ENCODE measurements around the gene PLOD1.

Gene PLOD1

GRCh38 chr1:11985171-11985570 lies 50.7 kb downstream of the PLOD1 start:
- Histone ChIP-seq H3K4me2 (ENCODE audit: low read length) (no peak overlapping the region), H3K79me2 (ENCODE audit: control insufficient read depth, low read length) (peaks cover 85% of the 10 kb centered on the region), H3K36me3 (ENCODE audit: control insufficient read depth, low read length) (peaks cover 64% of the 10 kb centered on the region), H3K9me3 (ENCODE audit: control insufficient read depth, insufficient read depth, low read length) (no peaks in the 10 kb centered on the region), H3K9me2 (replicated peaks; ENCODE audit: control insufficient read depth, low read length) (no peaks in the 10 kb centered on the region), H3K4me3 (ENCODE audit: low read length) (no peak overlapping the region), H3F3A (ENCODE audit: control insufficient read depth, insufficient read depth) (no peaks in the 10 kb centered on the region; the same call in 1 of the 2 replicates), H3K27me3 (ENCODE audit: control insufficient read depth, low read length) (no peaks in the 10 kb centered on the region), H3K4me1 (ENCODE audit: control insufficient read depth, low read length) (peaks cover 24% of the 10 kb centered on the region), H4K20me1 (ENCODE audit: control insufficient read depth, insufficient read depth, low read depth, low read length) (peaks cover 12% of the 10 kb centered on the region), H3K27ac (ENCODE audit: low read depth, low read length) (no peak overlapping the region)
- TF ChIP-seq EZH2phosphoT487 (IDR thresholded peaks at IDR 0.05; ENCODE audit: borderline replicate concordance, low read length) (no peak), CTCF (IDR thresholded peaks at IDR 0.05; ENCODE audit: low read depth, low read length, poor library complexity, severe bottlenecking) (no peak)

DNA sequence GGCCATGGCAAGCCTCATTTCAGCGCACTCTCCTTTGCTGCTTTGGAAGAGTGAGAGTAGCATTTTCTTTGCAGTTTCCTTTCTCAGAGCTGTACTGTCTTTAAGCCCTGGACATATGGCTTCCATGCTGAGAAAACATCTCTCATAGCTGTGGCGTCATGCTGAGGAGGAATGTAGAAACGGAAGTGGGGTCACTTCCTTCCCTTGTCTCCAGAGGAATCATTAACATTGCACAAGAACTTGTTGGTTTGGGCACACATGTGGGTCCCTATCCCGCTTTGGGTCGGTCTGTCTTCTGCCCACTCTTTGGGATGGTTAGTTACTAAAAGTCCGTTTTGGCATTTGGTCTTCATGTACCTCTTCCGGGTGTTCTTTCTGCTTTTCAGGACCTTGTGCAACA lies 51.3 kb downstream of the PLOD1 start:
- no peak overlapping the region for H3K27ac ChIP-seq (ENCODE audit: low read depth, low read length)

DNA sequence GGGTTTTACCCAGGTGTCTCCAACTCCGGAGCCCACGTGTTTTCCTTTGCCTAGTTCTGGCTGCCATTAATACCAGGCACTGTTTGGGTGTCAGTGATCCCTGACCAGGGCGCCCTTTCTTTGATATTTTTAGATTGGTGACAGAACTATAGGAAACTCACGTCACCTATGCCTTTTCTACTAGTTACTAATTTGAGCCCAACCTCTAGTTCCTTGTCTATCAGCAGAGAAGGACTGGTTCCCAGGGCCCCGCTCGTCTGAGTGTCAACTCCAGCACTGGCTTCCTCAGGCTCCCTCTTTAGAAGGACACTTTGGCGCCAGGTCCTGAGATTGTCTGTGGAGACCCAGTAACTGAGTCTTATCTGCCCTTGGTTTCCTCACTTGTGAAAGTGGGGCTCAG lies 55.2 kb downstream of the PLOD1 start:
- no peak overlapping the region for H3K4me3 ChIP-seq (ENCODE audit: low read length)

More for the DNA sequence above, 51.3 kb downstream of the PLOD1 start:
- H3K9me2 ChIP-seq (replicated peaks; ENCODE audit: control insufficient read depth, low read length): no peaks in the 10 kb centered on the region
- H3K4me3 ChIP-seq (ENCODE audit: low read length): no peak overlapping the region
- peaks cover 81% of the 10 kb centered on the region for H3K79me2 ChIP-seq (ENCODE audit: control insufficient read depth, low read length)
- H3K9me3 ChIP-seq (ENCODE audit: control insufficient read depth, insufficient read depth, low read length): no peaks in the 10 kb centered on the region
- no peaks in the 10 kb centered on the region for H3K27me3 ChIP-seq (ENCODE audit: control insufficient read depth, low read length)
- H3F3A ChIP-seq (ENCODE audit: control insufficient read depth, insufficient read depth): no peaks in the 10 kb centered on the region; the same call in 1 of the 2 replicates
- TF ChIP-seq EZH2phosphoT487 (IDR thresholded peaks at IDR 0.05; ENCODE audit: borderline replicate concordance, low read length): no peak
- TF ChIP-seq CTCF (IDR thresholded peaks at IDR 0.05; ENCODE audit: low read depth, low read length, poor library complexity, severe bottlenecking): no peak
- no peak overlapping the region for H3K4me2 ChIP-seq (ENCODE audit: low read length)
- H3K4me1 ChIP-seq (ENCODE audit: control insufficient read depth, low read length): peaks cover 24% of the 10 kb centered on the region
- peaks cover 69% of the 10 kb centered on the region for H3K36me3 ChIP-seq (ENCODE audit: control insufficient read depth, low read length)
- H4K20me1 ChIP-seq (ENCODE audit: control insufficient read depth, insufficient read depth, low read depth, low read length): peaks cover 18% of the 10 kb centered on the region

More for the DNA sequence above, 55.2 kb downstream of the PLOD1 start:
- no peaks in the 10 kb centered on the region for H3K9me2 ChIP-seq (replicated peaks; ENCODE audit: control insufficient read depth, low read length)
- no peak overlapping the region for H3K4me2 ChIP-seq (ENCODE audit: low read length)
- H3K27me3 ChIP-seq (ENCODE audit: control insufficient read depth, low read length): no peaks in the 10 kb centered on the region
- H4K20me1 ChIP-seq (ENCODE audit: control insufficient read depth, insufficient read depth, low read depth, low read length): peaks cover 10% of the 10 kb centered on the region; the same call in 1 of the 2 replicates
- peaks cover 66% of the 10 kb centered on the region for H3K36me3 ChIP-seq (ENCODE audit: control insufficient read depth, low read length)
- no peak for TF ChIP-seq CTCF (IDR thresholded peaks at IDR 0.05; ENCODE audit: low read depth, low read length, poor library complexity, severe bottlenecking)
- no peak for TF ChIP-seq EZH2phosphoT487 (IDR thresholded peaks at IDR 0.05; ENCODE audit: borderline replicate concordance, low read length)
- no peaks in the 10 kb centered on the region for H3F3A ChIP-seq (ENCODE audit: control insufficient read depth, insufficient read depth)
- H3K9me3 ChIP-seq (ENCODE audit: control insufficient read depth, insufficient read depth, low read length): no peaks in the 10 kb centered on the region
- H3K79me2 ChIP-seq (ENCODE audit: control insufficient read depth, low read length): peaks cover 46% of the 10 kb centered on the region
- no peak overlapping the region for H3K27ac ChIP-seq (ENCODE audit: low read depth, low read length)
- H3K4me1 ChIP-seq (ENCODE audit: control insufficient read depth, low read length): peaks cover 8% of the 10 kb centered on the region
